ENCODE results near the gene IL6ST.

GRCh38 chr5:55904152-55904551 lies 90.6 kb downstream of the IL6ST start:
- TF ChIP-seq POLR2A (IDR thresholded peaks at IDR 0.05) (no peak), CTCF (IDR thresholded peaks at IDR 0.05) (no peak)

Data from breast epithelium (tissue), 3 donors.